Nephron (organoid): ENCODE data around the gene SGSM2.

Source experiments
- H3K27ac Mint-ChIP-seq, 3 experiments: 2 replicates each; pipeline ENCODE4 v1.8.0; 2020; ENCODE audit warnings: mixed read lengths in 3 of 3, mild to moderate bottlenecking in 2 of 3, moderate library complexity in 1 of 3
- H3K27me3 Mint-ChIP-seq: 2 replicates; pipeline ENCODE4 v1.8.0; 2021; ENCODE audit warnings: low read depth, mild to moderate bottlenecking, moderate library complexity, mixed read lengths
- H3K36me3 Mint-ChIP-seq: 2 replicates; pipeline ENCODE4 v1.8.0; 2020; ENCODE audit warnings: low read depth, mixed read lengths
- H3K4me1 Mint-ChIP-seq: 2 replicates; pipeline ENCODE4 v1.8.0; 2020; ENCODE audit warnings: mixed read lengths
- H3K4me3 Mint-ChIP-seq, 3 experiments: 2 replicates each; pipeline ENCODE4 v1.8.0; 2020; ENCODE audit warnings: mild to moderate bottlenecking in 3 of 3, mixed read lengths in 3 of 3, moderate library complexity in 2 of 3
- H3K9me3 Mint-ChIP-seq: 2 replicates; pipeline ENCODE4 v1.8.0; 2020; ENCODE audit warnings: mixed read lengths
- CTCF ChIP-seq, 3 experiments: fragments of 200-600 bp; sonication (generic); IDR thresholded peaks; one replicate each; pipeline ENCODE4 v1.5.0; 2021; ENCODE audit warnings: antibody characterized with exemption in 3 of 3; ENCODE audit not compliant: unreplicated experiment in 3 of 3

SGSM2 gene

GRCh38 chr17:2391597-2392251 lies 54.4 kb downstream of the SGSM2 start:
- Mint-ChIP-seq H3K4me3 (peak overlapping the region; percentile 85 to 92 (median 91)), H3K36me3 (peaks cover 14% of the 10 kb centered on the region), H3K4me1 (peaks cover 55% of the 10 kb centered on the region), H3K27ac (peak overlapping the region; percentile 71 to 88 (median 87)), H3K27me3 (no peaks in the 10 kb centered on the region), H3K9me3 (no peaks in the 10 kb centered on the region)
- no peak for TF ChIP-seq CTCF (IDR thresholded peaks at IDR 0.05; ENCODE audit: unreplicated experiment in 3 of 3)

DNA sequence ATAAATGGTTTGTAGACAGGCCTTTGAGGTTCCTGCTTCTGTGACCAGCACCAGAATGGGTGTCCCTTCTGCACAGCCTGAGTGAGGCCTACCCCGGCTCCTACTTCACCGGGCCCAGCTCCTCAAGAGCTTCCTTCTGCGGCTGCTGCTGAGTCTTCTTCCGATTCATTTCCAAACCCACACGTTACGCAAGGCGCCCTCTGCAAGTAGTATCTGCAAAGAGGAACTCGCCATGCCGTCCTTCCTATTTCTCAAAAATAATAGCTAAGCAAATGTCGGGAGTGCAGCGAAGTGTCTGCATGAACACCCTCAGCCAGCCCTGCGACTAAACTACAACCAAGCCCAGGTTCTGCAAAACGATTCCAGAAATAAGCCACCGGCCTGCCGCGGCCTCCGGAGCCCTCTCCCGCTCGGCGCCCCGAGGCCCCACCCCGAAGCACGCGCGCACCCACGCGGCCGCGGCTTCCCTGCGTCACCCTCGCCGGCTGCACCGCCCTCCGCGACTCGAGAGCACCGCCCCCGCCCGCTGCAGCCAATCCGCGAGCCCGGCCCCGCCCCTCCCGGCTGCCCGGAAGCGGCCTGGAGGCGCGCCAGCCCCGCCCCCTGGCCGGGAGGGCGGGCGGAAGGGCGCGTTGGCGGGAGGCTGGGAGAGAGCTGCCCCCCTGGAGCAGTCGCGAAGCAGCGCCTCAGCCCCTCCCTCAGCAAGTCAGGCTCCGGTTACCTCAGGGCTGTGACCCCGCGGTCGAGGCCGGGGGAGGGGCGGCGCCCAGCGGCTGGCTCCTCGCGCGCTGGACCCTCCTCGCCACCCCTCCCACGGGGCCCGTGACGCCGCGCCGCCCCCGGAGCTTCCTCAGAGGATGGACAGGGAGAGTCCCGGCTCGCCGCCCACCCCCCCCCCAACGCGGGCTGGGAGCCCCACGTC lies 55.2 kb downstream of the SGSM2 start:
- H3K27me3 Mint-ChIP-seq, result no peaks in the 10 kb centered on the region
- peaks cover 14% of the 10 kb centered on the region for H3K36me3 Mint-ChIP-seq
- H3K27ac Mint-ChIP-seq, result peak overlapping the region; percentile 71 to 88 (median 87)
- H3K4me1 Mint-ChIP-seq, result peaks cover 63% of the 10 kb centered on the region
- H3K4me3 Mint-ChIP-seq, result peak overlapping the region; percentile 85 to 92 (median 91)
- H3K9me3 Mint-ChIP-seq, result no peaks in the 10 kb centered on the region
- no peak for TF ChIP-seq CTCF (IDR thresholded peaks at IDR 0.05; ENCODE audit: unreplicated experiment in 3 of 3)

DNA sequence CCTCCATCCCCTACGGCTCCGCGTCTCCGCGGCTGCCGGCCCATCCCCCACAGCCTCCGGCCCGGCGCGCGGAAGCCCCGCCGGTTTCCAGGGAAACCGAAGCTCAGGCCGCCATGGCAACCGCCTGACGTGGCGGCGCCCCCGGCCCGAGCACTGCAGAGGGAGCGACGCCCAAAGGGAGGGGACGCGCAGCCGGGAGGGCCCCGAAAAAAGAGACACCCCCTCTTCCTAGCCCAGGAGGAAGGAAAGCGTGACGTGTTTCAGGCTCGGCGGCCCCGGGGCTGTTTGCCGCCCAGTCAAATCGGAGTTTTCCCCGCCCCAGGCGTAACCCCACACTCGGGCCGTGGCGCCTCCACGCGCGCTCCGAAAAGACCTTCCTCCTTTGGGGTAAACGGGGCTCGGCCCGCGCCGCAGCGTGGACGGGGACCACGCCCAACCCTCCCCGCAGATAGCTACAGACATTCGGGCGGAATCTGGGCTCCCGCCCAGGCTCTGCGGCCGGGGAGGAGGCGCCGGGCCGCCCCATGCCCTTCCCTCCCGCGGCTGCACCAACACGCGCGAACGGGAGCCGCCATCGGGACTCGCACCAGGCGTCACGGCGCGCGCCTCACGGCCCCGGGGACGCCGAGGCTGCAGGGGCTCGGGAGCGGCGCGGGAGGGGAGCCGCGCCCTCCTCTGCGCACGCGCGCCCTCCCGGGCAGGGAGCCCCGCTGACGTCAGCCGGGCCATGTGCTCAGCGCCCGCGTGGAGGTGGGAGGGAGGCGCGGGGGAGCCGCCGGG lies 56.1 kb downstream of the SGSM2 start:
- H3K4me1 Mint-ChIP-seq, result peaks cover 65% of the 10 kb centered on the region
- no peaks in the 10 kb centered on the region for H3K27me3 Mint-ChIP-seq
- H3K36me3 Mint-ChIP-seq, result peaks cover 8% of the 10 kb centered on the region
- no peak for TF ChIP-seq CTCF (IDR thresholded peaks at IDR 0.05; ENCODE audit: unreplicated experiment in 3 of 3)
- H3K4me3 Mint-ChIP-seq, result peak overlapping the region; percentile 79 to 84 (median 83)
- no peaks in the 10 kb centered on the region for H3K9me3 Mint-ChIP-seq
- H3K27ac Mint-ChIP-seq, result peak overlapping the region in 2 of 3 experiments; percentile 55 to 77

GRCh38 chr17:2393954-2394749 lies 56.9 kb downstream of the SGSM2 start:
- no peaks in the 10 kb centered on the region for H3K27me3 Mint-ChIP-seq
- H3K9me3 Mint-ChIP-seq, result no peaks in the 10 kb centered on the region
- peaks cover 65% of the 10 kb centered on the region for H3K4me1 Mint-ChIP-seq
- H3K27ac Mint-ChIP-seq, result peak overlapping the region; percentile 78 to 90 (median 89)
- H3K4me3 Mint-ChIP-seq, result peak overlapping the region; percentile 85 to 90 (median 87)
- peaks cover 4% of the 10 kb centered on the region for H3K36me3 Mint-ChIP-seq
- TF ChIP-seq CTCF (IDR thresholded peaks at IDR 0.05; ENCODE audit: unreplicated experiment in 3 of 3), result no peak

- H3K27me3 Mint-ChIP-seq, result no peaks in the 10 kb centered on the region
- peak overlapping the region; percentile 85 to 90 (median 87) for H3K4me3 Mint-ChIP-seq
- no peaks in the 10 kb centered on the region for H3K9me3 Mint-ChIP-seq
- H3K4me1 Mint-ChIP-seq, result peaks cover 64% of the 10 kb centered on the region
- H3K36me3 Mint-ChIP-seq, result peaks cover 4% of the 10 kb centered on the region
- no peak for TF ChIP-seq CTCF (IDR thresholded peaks at IDR 0.05; ENCODE audit: unreplicated experiment in 3 of 3)
- H3K27ac Mint-ChIP-seq, result peak overlapping the region; percentile 78 to 90 (median 89)
Observed at GRCh38 chr17:2394775-2395201, 57.5 kb downstream of the SGSM2 start.
